ENCODE results near the gene CIZ1.

Gene CIZ1

GRCh38 chr9:128164307-128164885, 27.0 kb downstream of the CIZ1 start:
- in situ Hi-C loops (cut with HindIII; ENCODE audit: low sequenced_read_pairs), result no loop called here
- no peak for TF ChIP-seq CTCF (IDR thresholded peaks at IDR 0.05; ENCODE audit: low read depth, low read length, missing control alignments)
- no peak for DNase-seq (ENCODE audit: low read depth)
- no peak overlapping the region for H3K4me3 ChIP-seq (ENCODE audit: low read depth, low read length)

- H3K4me3 ChIP-seq (ENCODE audit: low read depth, low read length), result no peak overlapping the region
- in situ Hi-C loops (cut with HindIII; ENCODE audit: low sequenced_read_pairs), result no loop called here
- no peak for DNase-seq (ENCODE audit: low read depth)
- TF ChIP-seq CTCF (IDR thresholded peaks at IDR 0.05; ENCODE audit: low read depth, low read length, missing control alignments), result no peak
Measured at GRCh38 chr9:128163523-128164306, 27.7 kb downstream of the CIZ1 start.

- in situ Hi-C loops (cut with HindIII; ENCODE audit: low sequenced_read_pairs), result no loop called here
- DNase-seq (ENCODE audit: low read depth), result no peak
- no peak overlapping the region for H3K4me3 ChIP-seq (ENCODE audit: low read depth, low read length)
- no peak for TF ChIP-seq CTCF (IDR thresholded peaks at IDR 0.05; ENCODE audit: low read depth, low read length, missing control alignments)
Measured at GRCh38 chr9:128163027-128163515, 28.3 kb downstream of the CIZ1 start.

GRCh38 chr9:128162215-128163026, 29.0 kb downstream of the CIZ1 start:
- TF ChIP-seq CTCF (IDR thresholded peaks at IDR 0.05; ENCODE audit: low read depth, low read length, missing control alignments), result no peak
- H3K4me3 ChIP-seq (ENCODE audit: low read depth, low read length), result no peak overlapping the region
- in situ Hi-C loops (cut with HindIII; ENCODE audit: low sequenced_read_pairs), result no loop called here
- no peak for DNase-seq (ENCODE audit: low read depth)

GRCh38 chr9:128161215-128161902, 30.0 kb downstream of the CIZ1 start:
- in situ Hi-C loops (cut with HindIII; ENCODE audit: low sequenced_read_pairs), result no loop called here
- no peak overlapping the region for H3K4me3 ChIP-seq (ENCODE audit: low read depth, low read length)
- no peak for TF ChIP-seq CTCF (IDR thresholded peaks at IDR 0.05; ENCODE audit: low read depth, low read length, missing control alignments)
- no peak for DNase-seq (ENCODE audit: low read depth)

GRCh38 chr9:128160603-128160987, 30.8 kb downstream of the CIZ1 start:
- in situ Hi-C loops (cut with HindIII; ENCODE audit: low sequenced_read_pairs), result no loop called here
- no peak for TF ChIP-seq CTCF (IDR thresholded peaks at IDR 0.05; ENCODE audit: low read depth, low read length, missing control alignments)
- H3K4me3 ChIP-seq (ENCODE audit: low read depth, low read length), result peak overlapping the region; percentile 78
- DNase-seq (ENCODE audit: low read depth), result no peak
